ENCODE results near the gene LYPD6B. TPM values are rescaled to one million over a fixed set of nuclear protein-coding genes. Genes with fewer than 3 reads are reported as not detected.

The LYPD6B gene
- total and polyA plus RNA-seq, 10 of the 15 experiments (the other 5 are each of a cell fraction or from before 2014, with no cell fraction given) = 1.0 to 6.6 (median 4.0) TPM

- FAIRE-seq (no peak), DNase-seq (ENCODE audit: low read depth, low spot score) (no peak), ATAC-seq (no peak)
- intact Hi-C loops (cut with micrococcal nuclease; ENCODE audit: unreplicated experiment) = no loop called here
- TF ChIP-seq EED (IDR thresholded peaks at IDR 0.05; ENCODE audit: low read depth) = no peak
- no peak for TF ChIP-seq CREM (IDR thresholded peaks at IDR 0.05; ENCODE audit: low read depth)
- no peak for TF ChIP-seq SMARCA5 (IDR thresholded peaks at IDR 0.05)
- no peak for TF ChIP-seq ESRRA (IDR thresholded peaks at IDR 0.05; ENCODE audit: low read length)
- no peak for TF ChIP-seq WRNIP1 (IDR thresholded peaks at IDR 0.05; ENCODE audit: borderline replicate concordance, low read depth, low read length)
- no peak for TF ChIP-seq TCF12 (IDR thresholded peaks at IDR 0.05; ENCODE audit: low read depth, low read length)
- TF ChIP-seq, protein P1, sequence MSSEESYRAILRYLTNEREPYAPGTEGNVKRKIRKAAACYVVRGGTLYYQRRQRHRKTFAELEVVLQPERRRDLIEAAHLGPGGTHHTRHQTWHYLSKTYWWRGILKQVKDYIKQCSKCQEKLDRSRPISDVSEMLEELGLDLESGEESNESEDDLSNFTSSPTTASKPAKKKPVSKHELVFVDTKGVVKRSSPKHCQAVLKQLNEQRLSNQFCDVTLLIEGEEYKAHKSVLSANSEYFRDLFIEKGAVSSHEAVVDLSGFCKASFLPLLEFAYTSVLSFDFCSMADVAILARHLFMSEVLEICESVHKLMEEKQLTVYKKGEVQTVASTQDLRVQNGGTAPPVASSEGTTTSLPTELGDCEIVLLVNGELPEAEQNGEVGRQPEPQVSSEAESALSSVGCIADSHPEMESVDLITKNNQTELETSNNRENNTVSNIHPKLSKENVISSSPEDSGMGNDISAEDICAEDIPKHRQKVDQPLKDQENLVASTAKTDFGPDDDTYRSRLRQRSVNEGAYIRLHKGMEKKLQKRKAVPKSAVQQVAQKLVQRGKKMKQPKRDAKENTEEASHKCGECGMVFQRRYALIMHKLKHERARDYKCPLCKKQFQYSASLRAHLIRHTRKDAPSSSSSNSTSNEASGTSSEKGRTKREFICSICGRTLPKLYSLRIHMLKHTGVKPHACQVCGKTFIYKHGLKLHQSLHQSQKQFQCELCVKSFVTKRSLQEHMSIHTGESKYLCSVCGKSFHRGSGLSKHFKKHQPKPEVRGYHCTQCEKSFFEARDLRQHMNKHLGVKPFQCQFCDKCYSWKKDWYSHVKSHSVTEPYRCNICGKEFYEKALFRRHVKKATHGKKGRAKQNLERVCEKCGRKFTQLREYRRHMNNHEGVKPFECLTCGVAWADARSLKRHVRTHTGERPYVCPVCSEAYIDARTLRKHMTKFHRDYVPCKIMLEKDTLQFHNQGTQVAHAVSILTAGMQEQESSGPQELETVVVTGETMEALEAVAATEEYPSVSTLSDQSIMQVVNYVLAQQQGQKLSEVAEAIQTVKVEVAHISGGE (CRISPR knock-in tag; IDR thresholded peaks at IDR 0.05) = no peak
- TF ChIP-seq SPI1 (IDR thresholded peaks at IDR 0.05; ENCODE audit: borderline replicate concordance, insufficient read depth, low read depth, low read length) = no peak
- no peak for TF ChIP-seq SIX5 (IDR thresholded peaks at IDR 0.05; ENCODE audit: low read depth, low read length, severe bottlenecking)
- no peak for TF ChIP-seq TBL1XR1 (IDR thresholded peaks at IDR 0.05; ENCODE audit: low read depth, low read length)
- TF ChIP-seq CHD4 (IDR thresholded peaks at IDR 0.05) = no peak
- no peak for TF ChIP-seq E2F4 (IDR thresholded peaks at IDR 0.05; ENCODE audit: low read depth, low read length)
- no peak for TF ChIP-seq TCF3 (IDR thresholded peaks at IDR 0.05; ENCODE audit: borderline replicate concordance, insufficient read depth, low read depth, low read length)
- TF ChIP-seq NFXL1 (IDR thresholded peaks at IDR 0.05; ENCODE audit: borderline replicate concordance) = no peak
- no peak for TF ChIP-seq NFYB (IDR thresholded peaks at IDR 0.05; ENCODE audit: insufficient read depth, low read depth, low read length)
- TF ChIP-seq, protein P2, sequence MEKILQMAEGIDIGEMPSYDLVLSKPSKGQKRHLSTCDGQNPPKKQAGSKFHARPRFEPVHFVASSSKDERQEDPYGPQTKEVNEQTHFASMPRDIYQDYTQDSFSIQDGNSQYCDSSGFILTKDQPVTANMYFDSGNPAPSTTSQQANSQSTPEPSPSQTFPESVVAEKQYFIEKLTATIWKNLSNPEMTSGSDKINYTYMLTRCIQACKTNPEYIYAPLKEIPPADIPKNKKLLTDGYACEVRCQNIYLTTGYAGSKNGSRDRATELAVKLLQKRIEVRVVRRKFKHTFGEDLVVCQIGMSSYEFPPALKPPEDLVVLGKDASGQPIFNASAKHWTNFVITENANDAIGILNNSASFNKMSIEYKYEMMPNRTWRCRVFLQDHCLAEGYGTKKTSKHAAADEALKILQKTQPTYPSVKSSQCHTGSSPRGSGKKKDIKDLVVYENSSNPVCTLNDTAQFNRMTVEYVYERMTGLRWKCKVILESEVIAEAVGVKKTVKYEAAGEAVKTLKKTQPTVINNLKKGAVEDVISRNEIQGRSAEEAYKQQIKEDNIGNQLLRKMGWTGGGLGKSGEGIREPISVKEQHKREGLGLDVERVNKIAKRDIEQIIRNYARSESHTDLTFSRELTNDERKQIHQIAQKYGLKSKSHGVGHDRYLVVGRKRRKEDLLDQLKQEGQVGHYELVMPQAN (conservative IDR thresholded peaks at IDR 0.05) = no peak
- no peak for TF ChIP-seq CBFB (IDR thresholded peaks at IDR 0.05; ENCODE audit: low read depth)
- H3K9ac ChIP-seq (ENCODE audit: control insufficient read depth, insufficient read depth, low read length) = no peak overlapping the region
- POLR2A ChIA-PET = no interaction called here
- H2AFZ ChIP-seq (ENCODE audit: control insufficient read depth, low read depth, low read length) = no peak overlapping the region
- RAD21 ChIA-PET (ENCODE audit: unreplicated experiment) = interaction anchor here (10.5 kb wide), 1 partner anchor 11 kb away, joined by 107 read pairs; no protein-coding TSS in a partner anchor
- SMC1A ChIA-PET (ENCODE audit: uncharacterized antibody, unreplicated experiment) = interaction anchor here (1.7 to 16.5 kb wide), 2 partner anchors 9 kb away, joined by 3 to 327 read pairs; partner anchors contain the start of gene LYPD6B
- no peaks in the 10 kb centered on the region for H3K79me2 ChIP-seq (ENCODE audit: control insufficient read depth, insufficient read depth, low read length)
- peaks cover 16% of the 10 kb centered on the region for H3K4me1 ChIP-seq (ENCODE audit: control insufficient read depth, insufficient read depth, low read length)
- no peak overlapping the region for H3K4me2 ChIP-seq (ENCODE audit: control insufficient read depth, insufficient read depth)
- WGBS (ENCODE audit: insufficient coverage, insufficient replicate concordance, low lambda C conversion rate, missing lambda C conversion rate) = 75% methylated on average over 6 of the region's 6 CpGs
- no peaks in the 10 kb centered on the region for H3K36me3 ChIP-seq (ENCODE audit: control insufficient read depth in 2 of 2, insufficient read depth in 2 of 2, low read length in 1 of 2)
- no peak overlapping the region for H3K27ac ChIP-seq (ENCODE audit: control insufficient read depth, insufficient read depth)
- no peaks in the 10 kb centered on the region for H4K20me1 ChIP-seq (ENCODE audit: control insufficient read depth, insufficient read depth)
- H3K9me3 ChIP-seq (replicated peaks; ENCODE audit: control insufficient read depth, insufficient read depth, low read length) = no peaks in the 10 kb centered on the region
- no peaks in the 10 kb centered on the region for H3K27me3 ChIP-seq (replicated peaks in 1 of 2; ENCODE audit: control insufficient read depth in 2 of 2, insufficient read depth in 2 of 2, low read length in 1 of 2)
- no peak overlapping the region for H3K4me3 ChIP-seq
- CTCF ChIA-PET = interaction anchor here (0.7 to 18.7 kb wide), 3 partner anchors 6 to 413 kb away, joined by 3 to 508 read pairs (median 508); partner anchors contain the start of gene LYPD6B
- BruUV-seq (replicated peaks) = no TSS peak
- in situ Hi-C loops (cut with MboI) = no loop called here
Measured at GRCh38 chr2:149028377-149028776, 10.1 kb upstream of the LYPD6B start.
